ENCODE measurements around the gene BIN1.

DNA sequence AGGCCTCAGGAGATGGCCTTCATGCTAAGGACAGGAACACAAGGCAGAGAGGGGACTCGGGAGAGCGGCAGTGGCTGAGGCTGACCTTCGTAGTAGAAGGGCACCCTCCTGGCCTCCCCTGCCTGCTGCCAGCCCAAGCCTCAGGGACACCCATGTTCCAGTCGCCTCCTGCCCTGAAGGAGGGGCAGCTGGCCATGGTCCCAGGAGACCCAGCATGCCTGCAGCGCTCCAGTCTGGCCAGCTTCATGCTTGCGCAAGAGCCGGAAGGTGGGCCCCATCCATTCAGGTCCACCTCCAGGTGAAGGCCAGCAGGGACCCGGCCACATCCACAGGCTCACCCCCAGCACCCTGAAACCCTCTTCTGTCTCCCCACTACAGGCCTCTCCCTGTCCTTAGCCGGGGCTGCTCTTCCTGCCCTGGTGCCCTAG lies 35.0 kb downstream of the BIN1 start:
- TF ChIP-seq CTCF (conservative IDR thresholded peaks at IDR 0.05; ENCODE audit: low read length) (no peak), EZH2phosphoT487 (IDR thresholded peaks at IDR 0.05; ENCODE audit: borderline replicate concordance, low read depth, low read length) (no peak)
